ENCODE results near the gene NEBL.
"Not testable (repeated sequence)": the region's sequence is repeated elsewhere in the genome, so short reads cannot be mapped to it uniquely, and the experiment has no call there.

NEBL gene, protein sequence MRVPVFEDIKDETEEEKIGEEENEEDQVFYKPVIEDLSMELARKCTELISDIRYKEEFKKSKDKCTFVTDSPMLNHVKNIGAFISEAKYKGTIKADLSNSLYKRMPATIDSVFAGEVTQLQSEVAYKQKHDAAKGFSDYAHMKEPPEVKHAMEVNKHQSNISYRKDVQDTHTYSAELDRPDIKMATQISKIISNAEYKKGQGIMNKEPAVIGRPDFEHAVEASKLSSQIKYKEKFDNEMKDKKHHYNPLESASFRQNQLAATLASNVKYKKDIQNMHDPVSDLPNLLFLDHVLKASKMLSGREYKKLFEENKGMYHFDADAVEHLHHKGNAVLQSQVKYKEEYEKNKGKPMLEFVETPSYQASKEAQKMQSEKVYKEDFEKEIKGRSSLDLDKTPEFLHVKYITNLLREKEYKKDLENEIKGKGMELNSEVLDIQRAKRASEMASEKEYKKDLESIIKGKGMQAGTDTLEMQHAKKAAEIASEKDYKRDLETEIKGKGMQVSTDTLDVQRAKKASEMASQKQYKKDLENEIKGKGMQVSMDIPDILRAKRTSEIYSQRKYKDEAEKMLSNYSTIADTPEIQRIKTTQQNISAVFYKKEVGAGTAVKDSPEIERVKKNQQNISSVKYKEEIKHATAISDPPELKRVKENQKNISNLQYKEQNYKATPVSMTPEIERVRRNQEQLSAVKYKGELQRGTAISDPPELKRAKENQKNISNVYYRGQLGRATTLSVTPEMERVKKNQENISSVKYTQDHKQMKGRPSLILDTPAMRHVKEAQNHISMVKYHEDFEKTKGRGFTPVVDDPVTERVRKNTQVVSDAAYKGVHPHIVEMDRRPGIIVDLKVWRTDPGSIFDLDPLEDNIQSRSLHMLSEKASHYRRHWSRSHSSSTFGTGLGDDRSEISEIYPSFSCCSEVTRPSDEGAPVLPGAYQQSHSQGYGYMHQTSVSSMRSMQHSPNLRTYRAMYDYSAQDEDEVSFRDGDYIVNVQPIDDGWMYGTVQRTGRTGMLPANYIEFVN

DNA sequence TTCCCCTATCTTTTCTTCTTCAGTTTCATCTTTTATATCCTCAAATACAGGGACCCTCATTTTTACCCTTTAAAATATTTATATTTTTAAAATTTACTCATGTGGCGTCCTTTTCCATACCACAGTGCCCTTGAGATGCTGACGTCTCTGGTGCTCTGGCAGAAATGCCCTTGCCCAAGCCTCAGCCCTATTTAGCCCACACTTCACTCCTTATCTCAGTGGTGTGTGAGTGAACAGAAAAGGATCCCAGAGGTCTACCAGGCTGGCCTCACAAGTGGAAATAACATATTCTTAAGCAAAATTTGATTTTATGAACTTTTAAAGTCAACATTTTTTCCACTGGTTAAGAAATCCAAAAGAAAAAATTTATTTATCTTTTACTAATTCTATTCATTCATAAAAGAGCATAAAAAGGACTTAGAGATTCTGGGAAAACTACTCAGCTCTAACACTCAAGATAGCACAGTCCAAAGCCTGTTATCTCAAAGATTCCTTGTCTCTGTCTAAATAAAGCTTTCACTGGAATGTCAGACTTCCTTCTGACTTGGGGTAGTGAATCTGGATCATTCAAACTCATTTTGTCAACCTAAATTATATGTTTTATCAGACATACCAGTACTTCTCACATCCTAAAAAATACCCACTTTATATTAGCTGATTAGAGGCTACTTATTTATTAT lies at the start of gene NEBL:
NEBL (minus strand) TSS at position 166 of the 680 bp plus-strand sequence; CDS start at position 60, 106 bp downstream.
- no peak for FAIRE-seq

DNA sequence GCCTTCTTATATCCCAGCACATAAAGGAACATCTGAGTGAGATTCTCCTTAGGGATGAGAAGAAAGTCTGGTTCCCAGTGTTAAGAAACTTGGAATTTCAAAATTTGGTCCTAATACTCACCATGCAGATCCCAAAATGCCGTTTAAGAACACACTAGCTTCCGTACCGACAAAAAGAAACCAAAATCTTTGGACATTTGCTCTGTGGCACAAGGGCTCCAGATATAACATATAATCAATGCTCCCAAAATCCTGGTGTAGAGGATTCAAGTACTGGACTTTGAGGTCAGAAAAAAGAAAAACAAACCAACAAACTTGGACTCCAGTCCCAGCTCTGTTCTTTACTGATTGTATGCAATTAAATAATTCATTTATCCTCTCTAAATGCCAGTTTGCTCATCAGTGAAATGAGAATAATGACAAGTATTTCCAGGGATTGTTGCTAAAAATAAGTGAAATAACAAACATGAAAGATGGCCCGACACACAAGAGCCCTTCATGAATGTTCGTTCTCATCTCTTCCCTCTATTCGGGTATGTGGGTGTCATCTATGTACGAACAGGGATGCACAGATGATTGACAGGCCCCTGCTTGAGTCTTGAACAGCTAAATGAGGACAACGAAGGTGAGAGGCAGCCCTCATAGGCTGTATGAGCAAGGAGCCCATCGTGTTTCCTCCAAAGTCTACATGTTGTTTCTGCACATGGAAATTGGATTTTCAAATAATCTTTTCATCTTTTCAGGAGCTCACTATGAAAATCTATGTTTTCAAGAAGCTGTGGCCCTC lies 48.6 kb upstream of the NEBL start:
- no peak for FAIRE-seq

DNA sequence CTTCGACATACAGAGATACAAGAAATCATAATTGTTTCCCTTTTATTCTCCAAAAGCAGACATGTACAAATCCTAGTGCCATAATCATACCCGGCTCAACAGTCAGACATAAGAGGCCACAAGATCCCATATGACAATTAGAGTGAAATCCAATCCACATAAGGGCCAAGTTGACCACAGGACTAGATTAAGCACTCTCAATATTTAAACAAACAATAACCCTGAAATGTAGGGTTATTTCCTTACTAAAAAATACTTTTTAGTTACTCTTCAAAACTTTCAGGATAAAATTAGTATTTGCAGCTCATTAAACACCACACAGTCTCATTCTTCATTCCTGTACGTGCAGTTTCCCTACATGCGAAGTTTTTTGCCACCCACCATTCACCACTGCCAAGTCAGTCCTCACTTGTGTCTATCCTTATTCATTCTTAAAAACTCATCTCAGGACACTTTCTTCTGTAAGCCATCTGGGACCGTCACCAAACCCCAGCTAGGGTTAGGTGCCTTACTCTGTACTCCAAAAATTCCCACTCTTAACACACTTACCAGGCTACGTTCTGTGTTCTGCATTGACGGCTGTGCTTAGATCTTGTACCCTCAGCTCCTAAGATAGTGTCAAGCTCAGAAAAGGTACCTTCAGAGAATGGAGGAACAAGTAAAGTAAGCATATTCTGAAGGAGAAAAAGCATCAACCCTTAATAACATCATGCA lies 47.8 kb upstream of the NEBL start:
- FAIRE-seq, result no peak

DNA sequence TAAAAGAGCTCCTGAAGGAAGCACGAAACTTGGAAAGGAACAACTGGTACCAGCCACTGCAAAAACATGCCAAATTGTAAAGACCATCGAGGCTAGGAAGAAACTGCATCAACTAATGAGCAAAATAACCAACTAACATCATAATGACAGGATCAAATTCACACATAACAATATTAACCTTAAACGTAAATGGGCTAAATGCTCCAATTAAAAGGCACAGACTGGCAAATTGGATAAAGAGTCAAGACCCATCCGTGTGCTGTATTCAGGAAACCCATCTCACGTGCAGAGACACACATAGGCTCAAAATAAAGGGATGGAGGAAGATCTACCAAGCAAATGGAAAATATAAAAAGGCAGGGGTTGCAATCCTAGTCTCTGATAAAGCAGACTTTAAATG lies 42.3 kb upstream of the NEBL start:
- FAIRE-seq, result not testable (repeated sequence)

DNA sequence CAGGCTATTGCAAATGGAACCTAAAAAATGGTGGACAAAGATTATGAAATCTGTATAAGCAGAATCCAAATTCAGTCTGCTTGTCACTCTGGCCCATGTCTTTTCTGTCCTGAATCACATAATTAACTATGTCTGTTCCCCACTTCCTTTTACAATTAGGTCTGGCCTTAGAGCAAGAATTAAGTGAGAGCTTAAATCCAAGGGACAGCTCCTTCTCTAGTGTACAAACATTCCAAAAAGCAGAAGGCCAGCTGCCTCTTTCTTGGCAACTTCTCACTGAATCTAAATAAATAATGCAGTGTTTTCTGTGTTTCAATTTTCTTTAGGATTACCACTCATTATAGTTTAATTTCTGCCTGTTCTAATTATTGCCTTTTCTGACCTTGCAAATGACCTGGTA lies 39.3 kb upstream of the NEBL start:
- no peak for FAIRE-seq

DNA sequence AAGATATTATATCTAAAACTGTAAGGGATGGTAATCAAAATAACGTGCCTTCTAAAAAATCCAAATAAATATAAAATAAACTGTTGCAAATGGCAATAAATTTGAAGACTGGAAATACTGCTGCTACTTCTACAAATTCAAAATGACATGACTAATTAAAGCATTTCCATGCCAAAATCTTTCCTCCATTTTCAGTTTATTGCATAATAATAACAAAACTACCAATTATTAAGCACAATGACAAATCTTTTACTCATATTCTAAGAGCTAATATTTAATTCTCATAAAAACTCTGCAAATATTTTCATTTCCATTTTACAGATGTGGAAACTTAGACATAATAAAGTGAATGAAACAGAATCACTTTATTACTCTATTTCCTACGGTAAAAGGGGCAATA lies 38.8 kb upstream of the NEBL start:
- no peak for FAIRE-seq

DNA sequence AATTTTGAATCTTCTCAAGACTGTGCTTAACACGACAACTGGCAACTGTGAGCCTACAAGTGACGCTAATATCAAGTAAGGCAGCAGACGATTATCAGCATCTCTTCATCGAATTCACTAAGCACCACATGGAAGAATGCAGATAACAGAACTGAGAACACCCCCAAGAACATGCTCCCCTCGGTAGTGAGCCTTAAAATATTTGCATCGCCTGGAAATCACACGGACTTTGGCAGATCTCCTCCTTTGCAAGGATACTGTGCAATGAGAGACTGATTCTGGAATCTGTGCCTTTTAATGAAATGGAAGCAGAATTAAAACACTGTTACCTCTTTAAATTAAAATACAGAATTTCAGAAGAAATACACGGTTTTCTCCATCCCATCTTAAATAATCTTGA lies 38.2 kb upstream of the NEBL start:
- FAIRE-seq, result no peak

DNA sequence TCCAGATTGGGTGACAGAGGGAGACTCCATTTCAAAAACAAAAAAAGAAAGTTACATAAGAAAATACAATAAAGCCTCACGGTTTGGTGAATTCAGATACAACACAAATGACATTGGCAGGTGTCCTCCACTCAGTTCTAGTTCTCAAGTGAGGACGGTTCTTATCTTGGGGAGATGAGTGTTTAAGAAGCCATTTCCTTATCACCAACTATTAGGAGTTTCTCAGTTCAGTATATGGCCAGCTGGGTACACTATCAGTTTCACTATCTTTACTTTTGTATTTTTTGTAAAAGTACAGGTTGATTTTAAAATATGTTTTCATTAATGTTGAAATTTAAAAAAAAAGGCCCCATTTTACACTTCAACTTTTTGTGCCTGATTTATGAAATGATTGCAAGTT lies 36.6 kb upstream of the NEBL start:
- FAIRE-seq, result no peak

DNA sequence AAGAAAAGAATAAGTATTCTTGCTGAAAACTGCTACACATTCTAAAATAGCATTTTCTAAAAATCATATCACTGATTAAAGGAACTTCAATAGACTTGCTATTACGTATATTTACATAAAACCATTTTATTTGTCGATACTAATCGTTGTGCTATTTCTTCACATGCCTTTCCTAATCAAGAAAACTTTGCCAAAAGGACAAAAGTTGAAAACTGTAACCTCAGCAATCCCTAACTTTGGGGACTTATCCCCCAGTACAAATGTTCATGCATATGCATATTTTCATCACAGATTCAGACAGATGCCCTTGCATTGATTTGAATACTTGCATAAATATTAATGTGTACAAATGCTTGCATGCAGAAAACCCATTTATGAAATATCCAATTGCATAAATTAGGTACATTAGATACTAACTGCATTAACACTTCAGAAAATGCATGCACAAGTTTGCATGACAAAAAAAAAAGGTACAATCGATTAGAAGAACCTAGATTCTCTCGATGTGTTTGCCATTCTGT lies 35.6 kb upstream of the NEBL start:
- no peak for FAIRE-seq

DNA sequence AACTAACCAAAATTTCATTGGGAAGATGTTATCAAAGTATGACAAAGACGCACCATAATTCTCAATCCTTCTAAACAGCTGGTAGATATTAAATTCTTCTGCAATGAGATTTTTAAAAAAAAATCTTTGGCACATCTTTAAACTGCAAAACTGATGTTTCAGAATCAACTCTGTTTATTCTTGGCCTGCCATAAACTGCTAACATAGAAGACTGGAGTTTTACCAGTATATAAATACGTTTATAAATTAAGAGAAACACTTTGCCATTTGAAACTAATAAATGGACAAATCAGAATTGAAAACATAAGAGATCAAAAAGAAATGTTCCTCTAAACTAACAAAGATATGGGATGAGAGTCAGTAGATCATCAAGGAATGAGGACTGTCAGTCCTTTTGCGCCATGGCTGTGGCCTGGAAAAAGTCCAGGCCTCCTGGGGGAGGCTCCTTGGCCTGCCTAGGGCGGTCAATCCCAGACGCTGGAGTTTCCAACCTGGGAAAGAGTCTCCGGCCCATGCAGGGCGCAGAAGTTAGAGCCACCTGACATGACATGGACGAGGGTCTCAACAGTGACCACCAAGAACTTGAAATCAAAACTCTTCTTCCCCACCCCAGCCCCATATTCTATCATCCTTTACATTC lies 34.2 kb upstream of the NEBL start:
- FAIRE-seq, result no peak

DNA sequence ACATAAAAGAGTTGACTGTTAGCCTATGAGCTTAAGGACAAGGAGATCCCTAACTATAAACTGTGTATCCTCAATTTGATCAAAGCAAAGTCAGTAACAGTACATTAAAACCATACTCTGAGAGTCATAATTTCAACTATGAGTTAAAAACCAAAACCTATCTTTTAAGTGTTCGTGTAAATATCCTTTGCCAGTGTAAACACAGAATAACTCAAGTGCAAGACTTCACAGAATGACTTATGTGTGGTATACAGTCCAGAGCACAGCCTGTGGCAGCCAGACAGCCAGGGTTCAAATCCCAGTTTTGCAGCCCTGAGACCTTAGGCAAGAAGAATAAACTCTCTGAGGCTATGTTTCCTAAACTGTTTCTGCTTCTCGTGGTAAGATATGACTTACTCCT lies 30.3 kb upstream of the NEBL start:
- no peak for FAIRE-seq

DNA sequence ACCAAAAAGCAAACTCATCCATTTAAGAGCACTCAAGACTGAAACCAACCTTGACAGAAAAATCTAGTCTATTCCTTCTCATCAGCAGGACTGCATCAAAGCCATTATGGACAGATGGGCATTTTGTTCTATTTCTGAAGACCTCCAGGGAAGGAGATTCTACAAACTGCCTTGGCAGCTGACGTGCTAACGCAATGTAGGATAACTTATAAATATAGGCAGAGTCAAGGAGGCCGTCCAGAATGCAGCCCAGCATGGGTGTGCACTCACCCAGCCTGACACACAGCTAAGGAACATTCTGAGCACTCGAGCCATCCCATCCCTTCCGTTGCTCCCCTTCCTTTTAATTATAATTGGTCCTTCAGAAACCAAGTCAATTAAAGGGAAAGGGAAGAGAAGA lies 25.3 kb upstream of the NEBL start:
- FAIRE-seq, result no peak

DNA sequence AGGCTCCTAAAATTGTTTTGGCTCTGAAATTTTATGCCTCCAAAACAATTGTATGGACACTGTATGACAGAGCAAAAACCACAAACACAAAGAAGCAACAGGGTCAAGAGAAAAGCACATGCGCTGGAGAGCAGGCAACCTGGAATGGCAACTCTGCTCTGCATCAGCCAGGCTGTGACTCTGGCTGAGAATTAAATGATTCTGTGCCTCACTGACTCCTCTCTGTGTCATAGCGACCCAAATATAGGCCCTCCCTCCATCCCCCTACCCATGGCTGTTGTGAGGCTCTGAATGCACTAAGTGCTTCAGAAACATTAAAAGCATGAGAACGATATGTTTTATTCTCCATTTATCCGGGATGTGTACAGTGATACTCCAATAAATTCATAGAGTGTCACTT lies 24.9 kb upstream of the NEBL start:
- FAIRE-seq, result no peak

DNA sequence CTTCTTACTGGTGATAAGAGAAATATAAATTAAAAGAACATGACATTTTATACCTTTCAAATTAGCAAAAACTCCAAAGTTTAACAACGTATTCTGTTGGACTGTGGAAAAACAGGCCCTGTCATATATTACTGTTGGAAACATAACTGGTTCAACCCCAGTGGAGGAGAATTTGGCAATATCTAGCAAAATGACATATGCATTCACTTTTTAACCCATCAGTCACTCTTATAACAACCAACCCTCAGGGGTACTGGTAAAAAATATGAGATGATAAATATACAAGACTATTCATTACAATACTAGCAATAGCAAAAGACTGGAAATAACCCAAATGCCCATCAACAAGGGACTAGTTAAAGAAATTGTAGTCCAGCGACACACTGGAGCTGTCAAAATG lies 22.9 kb upstream of the NEBL start:
- no peak for FAIRE-seq

DNA sequence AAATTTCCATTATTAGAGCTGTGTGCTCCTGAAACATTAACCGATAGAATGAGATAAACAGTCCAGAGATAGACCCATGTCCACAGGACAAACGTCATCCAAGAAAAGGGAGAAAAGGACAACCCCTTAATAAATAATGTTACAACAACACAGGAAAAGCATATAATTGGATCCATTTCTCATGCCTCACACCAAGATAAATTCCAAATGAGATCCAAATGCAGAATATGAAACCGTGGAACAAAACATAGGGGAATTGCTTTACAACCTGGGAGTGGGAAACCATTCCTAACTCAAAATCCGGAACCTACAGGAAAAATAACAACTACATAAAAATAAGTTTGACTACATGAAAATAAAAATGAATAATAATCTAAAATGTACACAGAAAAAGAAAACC lies 22.4 kb upstream of the NEBL start:
- FAIRE-seq, result no peak

DNA sequence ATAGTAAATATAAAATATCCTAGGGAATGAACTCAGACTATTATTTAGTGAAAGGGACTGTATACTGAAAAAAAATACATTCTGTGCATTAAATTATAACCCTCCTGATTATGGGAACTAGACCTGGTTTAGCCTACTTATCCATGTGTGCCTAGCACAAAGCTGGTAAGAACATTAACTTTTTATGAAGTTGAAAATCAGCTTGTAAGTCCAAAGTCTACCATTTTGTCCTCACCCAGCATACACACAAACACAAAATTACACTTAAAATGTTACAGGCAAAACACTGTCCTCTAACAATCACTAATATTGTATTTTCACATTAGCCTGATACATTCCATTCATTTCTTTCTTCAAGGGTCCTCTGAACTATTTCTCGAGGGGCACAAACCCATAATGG lies 19.9 kb upstream of the NEBL start:
- FAIRE-seq, result no peak

DNA sequence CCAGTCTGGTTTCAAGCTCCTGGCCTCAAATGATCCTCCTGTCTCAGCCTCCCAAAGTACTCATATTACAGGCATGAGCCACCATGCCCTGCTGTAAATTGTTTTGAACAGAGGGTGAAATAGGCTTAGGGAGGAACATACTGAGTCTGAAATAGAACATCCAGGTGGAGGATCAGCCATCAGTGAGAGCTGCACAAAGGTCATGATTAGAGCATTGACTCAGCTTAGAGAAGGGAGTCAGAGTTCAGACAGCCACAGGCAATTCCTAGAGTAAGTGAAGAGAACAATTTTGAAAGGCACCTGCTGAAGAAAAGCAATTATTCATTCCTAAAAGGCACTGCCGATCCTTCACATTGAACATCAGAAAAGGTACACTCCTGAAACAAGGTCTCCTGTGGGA lies 15.9 kb upstream of the NEBL start:
- FAIRE-seq, result no peak

DNA sequence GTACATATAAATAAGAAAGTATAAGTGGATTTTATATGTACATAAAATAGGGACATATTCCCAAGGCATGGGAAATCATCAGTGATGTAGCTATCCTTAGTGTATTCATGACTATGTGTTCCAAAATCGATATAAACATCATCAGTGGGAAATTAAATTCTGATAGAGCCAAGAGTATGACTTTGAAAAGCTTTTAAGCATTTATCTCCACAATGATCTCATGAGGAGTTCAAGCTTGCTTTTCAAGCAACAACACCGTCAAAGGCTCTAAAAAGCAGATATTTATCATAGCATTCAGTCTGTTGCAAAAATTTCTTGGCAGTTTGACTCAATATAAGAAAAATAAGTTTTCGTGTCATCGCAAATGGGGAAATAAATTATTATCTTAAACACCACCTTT lies 14.5 kb upstream of the NEBL start:
- FAIRE-seq, result no peak

DNA sequence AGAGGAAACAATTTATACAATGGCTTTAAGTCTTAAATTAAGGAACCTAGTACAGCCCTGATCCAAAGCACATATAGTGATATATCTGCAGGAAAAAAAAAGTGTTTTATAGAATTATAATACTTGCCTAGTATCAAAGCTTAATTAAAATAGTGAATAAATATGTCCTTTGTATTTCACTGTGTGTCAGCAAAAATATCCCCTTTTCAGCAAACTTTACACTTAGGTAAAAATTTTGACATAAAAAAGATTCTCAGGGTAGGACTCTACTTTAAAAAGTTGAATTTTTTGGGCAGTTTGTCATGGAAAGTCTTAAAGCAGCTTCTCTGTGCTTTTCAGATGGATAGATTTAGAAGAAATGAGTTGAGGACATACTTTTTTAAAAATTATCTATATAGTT lies 12.7 kb upstream of the NEBL start:
- FAIRE-seq, result no peak

DNA sequence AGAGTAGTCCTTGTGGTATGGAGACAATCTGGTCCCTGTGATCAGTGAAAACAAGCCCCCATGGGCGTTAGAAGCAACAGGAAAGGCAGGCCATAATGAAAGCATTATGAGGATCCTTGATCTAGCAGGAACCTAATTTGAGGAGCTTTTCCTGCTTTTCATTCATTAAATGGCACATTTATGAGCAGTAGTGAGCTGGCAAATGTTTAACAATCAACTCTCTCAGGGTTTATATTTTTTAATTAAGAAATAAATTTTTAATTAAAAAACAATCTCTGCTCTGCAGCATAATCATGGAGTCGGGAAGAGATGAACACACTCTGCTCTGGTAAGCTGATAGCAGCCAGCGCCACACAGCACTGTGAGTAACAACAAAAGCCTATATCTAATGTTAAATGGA lies 11.3 kb upstream of the NEBL start:
- FAIRE-seq, result no peak
